ENCODE results near the gene GHITM.

DNA sequence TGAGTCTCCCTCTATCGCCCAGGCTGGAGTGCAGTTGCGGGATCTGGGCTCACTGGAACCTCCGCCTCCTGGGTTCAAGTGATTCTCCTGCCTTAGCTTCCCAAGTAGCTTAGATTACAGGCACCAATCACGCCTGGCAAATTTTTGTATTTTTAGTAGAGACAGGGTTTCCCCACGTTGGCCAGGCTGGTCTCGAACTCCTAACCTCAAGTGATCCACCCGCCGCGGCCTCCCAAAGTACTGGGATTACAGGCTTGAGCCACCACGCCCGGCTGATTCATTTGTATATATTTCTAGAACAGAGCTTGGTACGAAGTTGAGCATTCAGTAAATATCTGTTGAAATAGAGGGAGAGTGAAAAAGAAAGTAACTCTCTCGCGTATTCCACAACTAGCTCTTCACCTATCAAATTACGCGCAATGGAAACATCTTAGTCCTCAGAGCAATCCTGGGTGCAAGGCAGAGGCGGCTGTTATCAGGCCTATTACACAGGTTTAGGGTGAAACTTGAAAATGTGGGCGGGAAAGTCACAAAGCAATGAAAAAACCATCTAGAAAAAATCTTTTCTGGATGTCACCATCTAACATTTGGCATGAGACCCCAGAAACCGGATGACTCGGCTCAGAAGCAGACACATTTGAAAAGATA is 707 bp upstream of the GHITM start:
- TF ChIP-seq, protein P1, sequence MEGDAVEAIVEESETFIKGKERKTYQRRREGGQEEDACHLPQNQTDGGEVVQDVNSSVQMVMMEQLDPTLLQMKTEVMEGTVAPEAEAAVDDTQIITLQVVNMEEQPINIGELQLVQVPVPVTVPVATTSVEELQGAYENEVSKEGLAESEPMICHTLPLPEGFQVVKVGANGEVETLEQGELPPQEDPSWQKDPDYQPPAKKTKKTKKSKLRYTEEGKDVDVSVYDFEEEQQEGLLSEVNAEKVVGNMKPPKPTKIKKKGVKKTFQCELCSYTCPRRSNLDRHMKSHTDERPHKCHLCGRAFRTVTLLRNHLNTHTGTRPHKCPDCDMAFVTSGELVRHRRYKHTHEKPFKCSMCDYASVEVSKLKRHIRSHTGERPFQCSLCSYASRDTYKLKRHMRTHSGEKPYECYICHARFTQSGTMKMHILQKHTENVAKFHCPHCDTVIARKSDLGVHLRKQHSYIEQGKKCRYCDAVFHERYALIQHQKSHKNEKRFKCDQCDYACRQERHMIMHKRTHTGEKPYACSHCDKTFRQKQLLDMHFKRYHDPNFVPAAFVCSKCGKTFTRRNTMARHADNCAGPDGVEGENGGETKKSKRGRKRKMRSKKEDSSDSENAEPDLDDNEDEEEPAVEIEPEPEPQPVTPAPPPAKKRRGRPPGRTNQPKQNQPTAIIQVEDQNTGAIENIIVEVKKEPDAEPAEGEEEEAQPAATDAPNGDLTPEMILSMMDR (IDR thresholded peaks at IDR 0.05): no peak
- TF ChIP-seq POLR2A (IDR thresholded peaks at IDR 0.05): no peak

Measured in vagina (tissue), 2 donors.